Hepatocyte (in vitro differentiated cells): ENCODE measurements around the gene COL20A1. TPM values are rescaled to one million over a fixed set of nuclear protein-coding genes. Genes with fewer than 3 reads are reported as not detected.
A peak's percentile ranks its signal among the peaks of the same experiment; 100 is the strongest.

Source experiments
- DNase-seq: peaks from one replicate; pipeline ENCODE4 v3.0.0-alpha.2; 2016; ENCODE audit warnings: low spot score
- H2AFZ ChIP-seq: fragments of 200-600 bp; sonication (generic); 2 replicates; pipeline ENCODE4 v1.6.0; 2016; ENCODE audit warnings: antibody characterized with exemption, mild to moderate bottlenecking
- H3K27ac ChIP-seq: fragments of 200-600 bp; sonication (generic); 2 replicates; pipeline ENCODE4 v1.5.1; 2016; ENCODE audit warnings: mild to moderate bottlenecking
- H3K27me3 ChIP-seq: fragments of 200-600 bp; sonication (generic); 2 replicates; pipeline ENCODE4 v1.6.1; 2016
- H3K36me3 ChIP-seq: fragments of 200-600 bp; sonication (generic); replicated peaks from 2 replicates; pipeline ENCODE4 v1.5.1; 2016; ENCODE audit warnings: low read depth; ENCODE audit not compliant: insufficient read depth
- H3K4me1 ChIP-seq: fragments of 200-600 bp; sonication (generic); 2 replicates; pipeline ENCODE4 v1.5.1; 2016; ENCODE audit warnings: mild to moderate bottlenecking, moderate library complexity; ENCODE audit not compliant: insufficient read depth
- H3K4me2 ChIP-seq: fragments of 200-600 bp; sonication (generic); 2 replicates; pipeline ENCODE4 v1.6.0; 2016
- H3K4me3 ChIP-seq: fragments of 200-600 bp; sonication (generic); 2 replicates; pipeline ENCODE4 v1.5.1; 2016; ENCODE audit warnings: mild to moderate bottlenecking
- H3K79me2 ChIP-seq: fragments of 200-600 bp; sonication (generic); 2 replicates; pipeline ENCODE4 v1.6.0; 2017; ENCODE audit warnings: mild to moderate bottlenecking
- H3K9me2 ChIP-seq: fragments of 200-600 bp; sonication (generic); replicated peaks from 2 replicates; pipeline ENCODE4 v1.6.0; 2017; ENCODE audit warnings: mild to moderate bottlenecking; ENCODE audit not compliant: insufficient read depth
- H3K9me3 ChIP-seq: fragments of 200-600 bp; sonication (generic); 2 replicates; pipeline ENCODE4 v1.5.1; 2016; ENCODE audit warnings: low read depth, mild to moderate bottlenecking
- H4K20me1 ChIP-seq: fragments of 200-600 bp; sonication (generic); 2 replicates; pipeline ENCODE4 v1.6.0; 2016; ENCODE audit warnings: mild to moderate bottlenecking; ENCODE audit not compliant: insufficient read depth, poor library complexity, severe bottlenecking
- EZH2 ChIP-seq: fragments of 200-600 bp; sonication (generic); IDR thresholded peaks from 2 replicates; pipeline ENCODE4 v1.6.1; 2016; ENCODE audit warnings: antibody characterized with exemption, mild to moderate bottlenecking, borderline replicate concordance
- EZH2phosphoT487 ChIP-seq: fragments of 200-600 bp; sonication (generic); IDR thresholded peaks from one replicate; pipeline ENCODE4 v1.6.1; 2018; ENCODE audit warnings: antibody characterized with exemption, mild to moderate bottlenecking, low read depth, moderate library complexity; ENCODE audit not compliant: unreplicated experiment, severe bottlenecking
- WGBS: methylation state at CpG from one replicate; pipeline ENCODE4 v1.1.6; 2016; ENCODE audit warnings: low lambda C conversion rate; ENCODE audit errors: missing lambda C conversion rate; 5-methylcytosine and 5-hydroxymethylcytosine counted together
- polyA plus RNA-seq: library from polyadenylated mRNA; unstranded; fragments of >200 nt; fragmentation: Nextera tagmentation; extraction: Ambion mirVana; gene quantifications from 2 replicates; pipeline ENCODE4 v1.2.1, GENCODE V29; 2016
- total RNA-seq: library from RNA; depleted of rRNA; stranded (reverse); fragments of >200 nt; gene quantifications from 2 replicates; pipeline ENCODE4 v1.2.3, GENCODE V29; 2014
- TF ChIP-seq, protein P1 (sequence below): fragments of 200-600 bp; sonication (generic); IDR thresholded peaks from 2 replicates; pipeline ENCODE4 v1.5.1; 2016; ENCODE audit warnings: antibody characterized with exemption, mild to moderate bottlenecking; ENCODE audit not compliant: poor library complexity

The COL20A1 gene
- total and polyA plus RNA-seq, 2 experiments from 2014 or later = not detected

DNA sequence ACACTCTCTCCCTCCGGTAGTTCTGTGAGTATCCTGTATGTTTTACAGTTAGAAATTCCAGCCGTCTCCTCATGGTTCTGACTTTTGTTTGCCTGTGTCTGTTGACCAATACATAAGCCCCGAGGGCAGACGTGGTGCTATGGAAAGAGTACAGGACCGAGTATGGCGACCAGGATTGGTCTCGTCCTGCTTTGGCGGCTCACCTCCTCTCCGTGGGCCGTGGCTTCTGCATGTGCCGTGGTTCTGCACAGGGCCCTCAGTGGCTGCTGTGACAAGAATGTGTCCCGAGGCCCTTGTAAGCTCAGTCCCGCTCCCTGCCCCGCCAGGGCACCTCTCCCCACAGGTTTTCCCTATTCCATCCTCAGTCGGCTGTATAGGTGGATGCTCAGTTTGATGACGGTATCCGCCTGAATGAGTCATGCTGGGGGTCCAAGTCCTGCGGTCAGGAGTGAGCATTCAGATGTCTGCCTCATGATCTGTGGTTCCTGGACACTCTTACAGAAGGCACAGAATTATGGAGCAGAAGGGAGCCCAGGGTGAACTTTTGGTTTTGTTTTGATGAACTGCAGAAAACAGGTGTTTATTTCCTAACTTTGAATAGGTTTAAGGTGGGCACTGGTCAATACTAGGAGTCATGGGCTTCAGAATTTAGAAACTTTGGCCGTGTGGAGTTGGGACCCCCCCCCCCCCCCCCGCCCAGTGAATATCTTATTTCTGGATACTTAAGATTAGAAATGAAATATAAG is 19.2 kb upstream of the COL20A1 start:
- Histone ChIP-seq H3K9me3 (no peaks in the 10 kb centered on the region), H3K36me3 (no peaks in the 10 kb centered on the region), H3K9me2 (no peaks in the 10 kb centered on the region), H3K4me1 (peaks cover 15% of the 10 kb centered on the region), H3K27ac (peak overlapping the region; percentile 57), H3K4me3 (peak overlapping the region; percentile 83), H3K27me3 (no peaks in the 10 kb centered on the region), H2AFZ (no peak overlapping the region), H4K20me1 (peaks cover 38% of the 10 kb centered on the region), H3K79me2 (peaks cover 59% of the 10 kb centered on the region), H3K4me2 (peak overlapping the region; percentile 86)
- TF ChIP-seq, protein P1, sequence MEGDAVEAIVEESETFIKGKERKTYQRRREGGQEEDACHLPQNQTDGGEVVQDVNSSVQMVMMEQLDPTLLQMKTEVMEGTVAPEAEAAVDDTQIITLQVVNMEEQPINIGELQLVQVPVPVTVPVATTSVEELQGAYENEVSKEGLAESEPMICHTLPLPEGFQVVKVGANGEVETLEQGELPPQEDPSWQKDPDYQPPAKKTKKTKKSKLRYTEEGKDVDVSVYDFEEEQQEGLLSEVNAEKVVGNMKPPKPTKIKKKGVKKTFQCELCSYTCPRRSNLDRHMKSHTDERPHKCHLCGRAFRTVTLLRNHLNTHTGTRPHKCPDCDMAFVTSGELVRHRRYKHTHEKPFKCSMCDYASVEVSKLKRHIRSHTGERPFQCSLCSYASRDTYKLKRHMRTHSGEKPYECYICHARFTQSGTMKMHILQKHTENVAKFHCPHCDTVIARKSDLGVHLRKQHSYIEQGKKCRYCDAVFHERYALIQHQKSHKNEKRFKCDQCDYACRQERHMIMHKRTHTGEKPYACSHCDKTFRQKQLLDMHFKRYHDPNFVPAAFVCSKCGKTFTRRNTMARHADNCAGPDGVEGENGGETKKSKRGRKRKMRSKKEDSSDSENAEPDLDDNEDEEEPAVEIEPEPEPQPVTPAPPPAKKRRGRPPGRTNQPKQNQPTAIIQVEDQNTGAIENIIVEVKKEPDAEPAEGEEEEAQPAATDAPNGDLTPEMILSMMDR = no peak
- TF ChIP-seq EZH2 (no peak), EZH2phosphoT487 (no peak)
- WGBS = 37% methylated on average over 20 of the region's 20 CpGs
- DNase-seq = peak; percentile 74

DNA sequence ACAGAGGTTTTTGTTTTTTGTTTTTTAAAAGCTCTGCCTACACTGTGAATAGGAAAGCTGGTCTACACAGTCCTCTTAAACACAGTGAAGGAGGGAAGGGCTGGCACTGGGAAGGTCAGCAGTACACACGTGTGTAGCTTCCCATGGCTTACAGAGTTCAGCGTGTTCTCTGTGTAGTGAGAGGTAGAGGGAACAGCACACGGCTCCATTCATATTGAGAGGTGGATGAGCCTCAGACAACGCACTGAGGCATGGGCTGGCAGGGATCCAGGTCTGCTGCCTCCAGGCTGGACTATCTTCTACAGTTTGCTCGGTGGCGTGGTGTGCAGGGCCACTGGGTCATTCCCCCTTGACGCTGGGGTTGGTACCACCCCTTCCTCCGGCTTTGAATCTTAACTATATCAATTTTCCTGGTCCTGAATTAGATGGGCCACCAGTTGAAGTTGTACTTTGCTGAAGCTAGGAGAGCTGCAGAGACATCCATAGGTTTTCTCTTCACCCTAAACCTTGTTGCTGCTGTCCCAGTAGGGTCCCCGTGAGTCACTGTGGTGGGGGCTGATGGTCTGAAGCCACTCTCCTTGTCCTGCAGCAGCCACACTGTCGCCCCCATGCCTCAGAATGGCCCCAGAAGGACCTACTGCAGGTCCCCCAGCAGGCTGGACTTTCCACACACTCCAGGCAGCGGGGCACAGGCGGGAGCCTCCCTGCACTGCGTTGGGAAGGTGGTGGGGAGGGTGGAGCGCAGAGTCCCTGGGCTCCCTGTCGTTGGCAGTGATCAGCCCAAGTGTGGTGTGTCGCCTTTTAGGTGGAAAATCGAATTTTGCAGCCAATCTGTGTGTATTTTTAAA is 18.4 kb upstream of the COL20A1 start:
- Histone ChIP-seq H3K9me3 (no peaks in the 10 kb centered on the region), H3K36me3 (no peaks in the 10 kb centered on the region), H3K27me3 (no peaks in the 10 kb centered on the region), H3K9me2 (no peaks in the 10 kb centered on the region), H3K79me2 (peaks cover 59% of the 10 kb centered on the region), H3K4me1 (peaks cover 15% of the 10 kb centered on the region), H3K27ac (peak overlapping the region; percentile 57), H3K4me3 (no peak overlapping the region), H2AFZ (no peak overlapping the region), H3K4me2 (peak overlapping the region; percentile 86), H4K20me1 (peaks cover 38% of the 10 kb centered on the region)
- DNase-seq = no peak
- 90% methylated on average over 17 of the region's 17 CpGs for WGBS
- no peak for TF ChIP-seq EZH2phosphoT487
- TF ChIP-seq, protein P1 = no peak
- no peak for TF ChIP-seq EZH2

DNA sequence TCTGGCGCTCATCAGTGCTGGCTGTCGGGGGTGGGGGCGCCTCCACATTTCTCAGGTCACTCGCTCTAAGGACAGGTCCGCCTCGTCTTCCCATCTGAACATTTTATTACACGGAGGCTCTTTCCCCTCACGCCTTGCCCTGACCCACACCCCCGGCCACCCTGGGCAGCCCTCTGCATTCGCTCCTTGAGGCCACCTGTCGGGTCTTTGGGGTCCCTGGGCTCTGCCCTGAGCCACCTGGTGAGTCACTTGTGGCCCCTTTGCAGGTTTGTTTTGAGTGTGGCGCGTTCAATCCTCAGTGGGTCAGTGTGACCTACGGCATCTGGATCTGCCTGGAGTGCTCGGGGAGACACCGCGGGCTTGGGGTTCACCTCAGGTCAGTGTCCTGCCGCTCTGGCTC is 17.2 kb upstream of the COL20A1 start:
- H3K4me1 ChIP-seq = peaks cover 15% of the 10 kb centered on the region
- no peak overlapping the region for H2AFZ ChIP-seq
- no peak for DNase-seq
- H3K9me2 ChIP-seq = no peaks in the 10 kb centered on the region
- no peaks in the 10 kb centered on the region for H3K27me3 ChIP-seq
- no peaks in the 10 kb centered on the region for H3K9me3 ChIP-seq
- H3K4me2 ChIP-seq = no peak overlapping the region
- WGBS = 96% methylated on average over 17 of the region's 18 CpGs
- no peak overlapping the region for H3K27ac ChIP-seq
- H3K4me3 ChIP-seq = no peak overlapping the region
- TF ChIP-seq EZH2 (no peak), EZH2phosphoT487 (no peak)
- TF ChIP-seq, protein P1 = no peak
- H4K20me1 ChIP-seq = peaks cover 38% of the 10 kb centered on the region
- no peaks in the 10 kb centered on the region for H3K36me3 ChIP-seq
- peaks cover 59% of the 10 kb centered on the region for H3K79me2 ChIP-seq
